M059J (cell line): ENCODE data around the gene PDXP. TPM values are rescaled to one million over a fixed set of nuclear protein-coding genes. Genes with fewer than 3 reads are reported as not detected.
"Not testable (repeated sequence)": the region's sequence is repeated elsewhere in the genome, so short reads cannot be mapped to it uniquely, and the experiment has no call there.

ENCODE experiments used
- DNase-seq: peaks from one replicate; pipeline ENCODE4 v3.0.0-alpha.2; 2012; ENCODE audit warnings: low read depth
- total RNA-seq: library from RNA; depleted of rRNA; stranded (reverse); fragments of >200 nt; shearing (Covaris generic); gene quantifications from 2 replicates; pipeline ENCODE4 v1.2.3, GENCODE V29; 2014

PDXP gene
- total RNA-seq, 1 experiment from 2014 or later: 32.6 TPM

DNA sequence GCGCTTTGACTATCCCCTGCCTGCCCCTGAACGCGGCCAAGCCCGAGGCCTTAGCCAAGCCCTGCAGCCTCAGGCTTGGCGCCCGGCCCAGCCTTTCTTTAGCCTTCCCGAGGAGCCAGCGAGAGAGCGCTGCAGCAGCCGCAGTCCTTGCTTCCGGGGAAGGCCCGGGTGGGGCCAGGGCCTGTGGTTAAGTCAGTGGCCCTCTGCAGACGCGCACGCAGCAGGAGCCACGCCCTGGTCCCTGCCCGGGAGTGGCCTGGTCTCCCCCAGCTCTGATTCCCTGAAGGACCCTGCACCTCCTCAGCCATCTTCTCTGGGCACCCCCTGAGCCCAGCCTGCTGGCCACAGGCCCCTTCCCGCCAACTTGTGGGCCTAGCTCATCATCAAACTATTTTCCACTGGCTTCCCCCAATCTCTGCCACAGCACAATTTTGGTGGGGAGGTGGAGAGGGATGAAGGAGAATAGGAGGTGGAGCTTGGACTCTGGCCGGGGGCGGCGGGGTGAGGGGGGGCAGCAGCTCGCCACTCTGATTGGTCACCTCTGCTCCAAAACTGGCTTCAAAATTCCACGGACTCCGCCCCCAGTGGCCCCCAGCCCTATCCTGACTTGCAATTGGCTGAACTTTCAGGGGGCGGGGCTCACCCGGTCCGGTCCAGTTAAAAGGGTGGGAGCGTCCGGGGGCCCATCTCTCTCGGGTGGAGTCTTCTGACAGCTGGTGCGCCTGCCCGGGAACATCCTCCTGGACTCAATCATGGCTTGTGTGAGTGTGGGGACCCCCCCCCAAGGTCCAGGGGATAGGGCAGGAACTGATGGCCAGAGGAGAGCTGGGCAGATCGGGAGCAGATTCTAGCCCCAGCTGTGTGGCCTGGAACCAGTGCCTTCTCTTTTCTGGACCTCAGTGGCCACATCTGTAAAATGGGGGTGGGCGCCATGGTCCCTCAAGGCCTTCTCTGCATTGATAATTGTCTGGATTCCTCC lies 16.7 kb downstream of the PDXP start, which contains the start of gene LGALS1:
TSS of gene LGALS1 (plus strand) at position 686 of the 979 bp plus-strand sequence. CDS start at position 753, 67 bp downstream.
- DNase-seq: peak; percentile 93

DNA sequence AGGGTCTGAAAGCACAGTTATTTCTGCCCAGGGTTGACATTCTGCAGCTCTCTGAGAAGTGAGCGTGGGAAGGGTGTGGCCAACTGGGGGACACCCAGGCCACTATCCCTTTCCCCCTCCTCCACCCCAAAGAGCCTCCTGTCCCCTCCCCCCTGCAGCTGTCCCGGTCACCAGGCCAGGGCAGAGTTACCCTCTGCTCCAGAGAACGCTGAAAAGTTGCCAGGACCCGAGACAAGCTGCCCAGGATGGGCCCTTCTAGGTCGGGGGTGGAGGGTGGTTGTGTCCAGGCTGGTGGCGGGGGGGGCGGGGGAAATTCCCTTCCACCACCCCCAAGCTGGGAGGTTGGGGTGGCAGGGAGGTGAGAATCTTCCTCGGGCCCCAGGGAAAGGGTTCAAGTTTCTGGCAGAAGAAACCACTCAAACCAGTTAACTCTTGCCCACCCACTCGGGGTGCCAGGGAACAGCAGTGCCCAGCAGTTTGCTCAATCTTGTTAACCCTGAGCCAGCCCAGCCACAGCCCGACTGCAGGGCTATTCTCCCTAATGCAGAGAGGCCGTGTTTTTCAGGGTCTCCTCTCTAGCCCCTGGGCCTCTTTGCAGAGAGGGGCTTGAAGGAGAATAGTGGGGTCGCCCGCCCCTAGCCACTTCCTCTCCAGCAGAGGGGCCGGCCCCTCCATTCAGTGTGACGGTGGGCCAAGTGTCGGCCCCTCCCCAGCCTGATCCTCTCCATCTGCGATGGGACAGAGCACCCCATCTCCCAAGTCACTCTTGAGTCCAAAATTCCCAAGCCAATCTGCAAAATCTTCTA lies 17.6 kb downstream of the PDXP start:
- peak; percentile 56 for DNase-seq

- DNase-seq: peak; percentile 93
Observed at GRCh38 chr22:37676736-37677492, 18.4 kb downstream of the PDXP start.

GRCh38 chr22:37677493-37677974 lies 19.0 kb downstream of the PDXP start:
- DNase-seq: no peak

DNA sequence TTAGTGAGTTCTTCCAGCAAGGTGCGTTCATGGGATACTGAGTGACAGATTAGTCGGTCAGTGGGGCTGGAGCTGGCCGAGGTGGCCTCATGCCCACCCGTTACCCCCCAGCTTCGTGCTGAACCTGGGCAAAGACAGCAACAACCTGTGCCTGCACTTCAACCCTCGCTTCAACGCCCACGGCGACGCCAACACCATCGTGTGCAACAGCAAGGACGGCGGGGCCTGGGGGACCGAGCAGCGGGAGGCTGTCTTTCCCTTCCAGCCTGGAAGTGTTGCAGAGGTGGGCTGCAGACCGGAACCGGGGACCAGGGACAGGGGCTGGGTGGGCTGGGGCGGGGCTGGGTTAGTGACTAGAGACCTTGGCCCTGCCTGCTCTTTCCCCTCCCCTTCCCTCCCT lies 19.8 kb downstream of the PDXP start:
- no peak for DNase-seq

DNA sequence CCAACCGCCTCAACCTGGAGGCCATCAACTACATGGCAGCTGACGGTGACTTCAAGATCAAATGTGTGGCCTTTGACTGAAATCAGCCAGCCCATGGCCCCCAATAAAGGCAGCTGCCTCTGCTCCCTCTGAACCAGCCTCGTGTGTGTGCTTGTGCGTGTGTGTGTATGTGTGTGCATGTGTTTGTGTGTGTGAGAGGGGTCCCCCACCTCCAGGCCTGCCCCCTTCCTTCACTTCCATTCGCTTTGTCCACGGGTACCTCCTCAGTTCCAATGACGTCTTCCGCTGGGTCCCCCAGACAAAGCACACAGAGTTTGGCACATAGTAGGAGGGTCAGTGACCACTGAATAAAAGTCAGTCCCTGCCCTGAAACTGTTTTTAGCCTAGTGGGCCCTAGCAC lies 21.1 kb downstream of the PDXP start:
- no peak for DNase-seq

GRCh38 chr22:37680191-37680851 lies 21.8 kb downstream of the PDXP start:
- DNase-seq: peak; percentile 47

DNA sequence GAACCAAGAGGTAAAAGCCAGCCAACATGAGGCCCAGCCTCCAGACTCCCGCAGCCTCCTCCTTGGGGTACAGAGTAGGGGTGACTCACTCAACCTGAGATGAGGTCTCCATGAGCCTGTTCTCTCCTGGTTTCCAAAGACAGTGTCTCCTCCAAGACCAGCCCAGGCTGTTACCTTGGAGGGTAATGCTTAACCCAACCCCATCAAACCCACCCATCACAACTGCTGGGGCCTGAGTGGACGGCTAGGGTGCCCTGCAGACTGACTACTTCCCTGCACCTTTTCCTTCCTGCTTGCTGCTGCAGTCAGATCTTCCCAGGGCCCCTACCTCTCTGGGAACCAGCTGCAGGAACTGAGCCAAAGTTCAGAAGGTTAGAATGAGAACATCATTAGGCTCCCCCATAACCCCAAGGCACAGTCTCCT lies 22.5 kb downstream of the PDXP start:
- DNase-seq: peak; percentile 61

- peak; percentile 76 for DNase-seq
Observed at GRCh38 chr22:37681556-37682049, 23.1 kb downstream of the PDXP start.

DNA sequence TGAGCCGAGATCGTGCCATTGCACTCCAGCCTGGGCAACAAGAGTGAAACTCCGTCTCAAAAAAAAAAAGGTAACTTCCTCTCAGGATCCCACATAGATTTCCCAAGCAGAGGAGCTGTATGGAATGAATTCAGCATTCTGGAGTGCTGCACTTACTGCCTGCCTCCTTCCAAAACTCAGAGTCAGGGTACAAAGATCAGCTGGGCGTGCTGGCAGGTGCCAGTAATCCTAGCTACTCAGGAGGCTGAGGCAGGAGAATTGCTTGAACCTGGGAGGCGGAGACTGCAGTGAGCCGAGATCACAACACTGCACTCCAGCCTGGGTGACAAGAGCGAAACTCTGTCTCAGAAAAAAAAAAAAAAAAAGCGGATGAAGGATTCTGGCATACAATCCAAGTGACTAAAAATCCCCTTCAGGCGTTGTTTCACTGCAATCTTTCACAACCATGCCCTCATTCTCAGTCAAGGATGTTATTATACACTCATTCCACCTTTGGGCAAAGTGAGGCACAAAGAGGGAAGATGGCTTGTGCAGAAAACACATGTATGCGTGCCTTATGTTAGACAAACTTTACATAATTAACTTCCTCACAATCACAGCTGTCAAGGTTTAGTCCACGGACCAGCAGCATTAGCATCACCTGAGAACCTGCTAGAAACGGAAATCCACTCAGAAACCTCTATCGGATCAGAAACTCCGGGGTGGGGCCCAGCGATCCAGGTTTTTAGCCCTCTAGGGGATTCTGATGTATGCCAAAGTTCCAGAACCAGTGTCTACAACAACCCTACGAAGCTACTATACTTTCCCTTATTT lies 26.5 kb downstream of the PDXP start:
- no peak for DNase-seq

GRCh38 chr22:37686002-37686982 lies 27.8 kb downstream of the PDXP start, which contains the start of gene NOL12:
Gene NOL12 (plus strand): TSS chr22:37686343. CDS start chr22:37686393, 50 bp downstream.
- DNase-seq: peak; percentile 76

DNA sequence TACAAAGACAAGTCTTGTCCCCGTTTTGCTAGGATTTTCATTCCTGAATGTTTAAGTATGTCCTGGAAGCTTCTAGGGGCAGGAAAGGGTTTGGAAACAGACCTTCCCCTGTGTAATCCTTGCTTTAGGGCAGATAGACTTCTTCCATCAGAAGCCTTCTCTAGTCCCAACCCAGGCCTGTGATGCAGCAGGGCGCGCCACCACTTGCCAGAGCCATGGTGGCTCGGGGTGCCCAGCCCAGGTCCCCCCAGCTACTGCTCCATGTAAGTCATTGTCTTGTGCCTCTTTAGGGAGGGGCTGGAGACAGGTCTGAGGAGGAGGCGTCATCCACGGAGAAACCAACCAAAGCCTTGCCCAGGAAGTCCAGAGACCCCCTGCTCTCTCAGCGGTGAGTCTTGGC lies 31.9 kb downstream of the PDXP start:
- no peak for DNase-seq

- no peak for DNase-seq
Observed at GRCh38 chr22:37690901-37691504, 32.5 kb downstream of the PDXP start.

DNA sequence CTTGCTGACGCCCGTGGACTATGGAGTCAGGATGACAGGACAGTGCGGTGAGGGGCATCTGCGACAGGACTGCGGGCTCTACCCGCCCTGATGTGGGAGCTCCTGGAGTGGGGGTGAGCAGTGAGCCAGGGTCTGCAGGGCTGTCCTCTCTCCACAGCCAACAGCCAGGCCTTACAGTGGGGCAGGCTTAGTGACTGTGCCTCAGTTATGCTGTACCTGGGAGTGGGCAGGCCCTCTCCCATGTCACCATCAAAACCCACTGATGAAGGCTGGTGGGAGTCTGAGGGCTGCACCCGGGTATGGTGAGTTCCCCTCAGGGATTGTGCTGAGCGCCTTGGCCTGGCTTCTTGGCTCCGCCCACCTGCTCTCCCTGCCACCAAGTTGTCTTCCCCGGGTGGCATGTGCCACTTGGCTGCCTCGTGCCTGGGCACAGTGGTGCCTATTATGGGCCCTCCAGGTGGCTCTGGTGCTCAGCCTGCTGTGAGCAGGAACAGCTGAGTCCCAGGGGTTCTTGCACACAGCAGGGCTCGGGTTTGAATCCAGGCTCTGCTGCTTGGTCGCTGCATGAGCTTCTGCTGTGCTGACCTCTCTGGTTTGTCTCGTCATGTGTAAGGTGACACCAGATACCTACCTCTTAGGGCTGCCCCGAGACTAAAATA lies 34.2 kb downstream of the PDXP start:
- DNase-seq: no peak

- DNase-seq: not testable (repeated sequence)
Observed at GRCh38 chr22:37694131-37694530, 35.6 kb downstream of the PDXP start.

DNA sequence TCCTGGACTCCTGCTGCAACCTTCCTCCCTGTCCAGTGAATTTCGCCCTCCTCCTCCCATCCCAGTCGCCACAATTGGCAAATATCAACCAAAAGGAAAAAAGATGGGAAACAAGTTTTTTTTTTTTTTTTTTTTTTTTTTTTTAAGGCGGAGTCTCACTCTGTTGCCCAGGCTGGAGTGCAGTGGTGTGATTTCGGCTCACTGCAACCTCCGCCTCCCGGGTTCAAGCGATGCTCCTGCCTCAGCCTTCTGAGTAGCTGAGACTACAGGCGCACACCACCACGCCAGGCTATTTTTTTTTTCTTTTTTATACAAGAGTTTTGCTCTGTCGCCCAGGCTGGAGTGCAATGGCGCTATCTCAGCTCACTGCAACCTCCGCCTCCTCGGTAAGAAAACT lies 37.7 kb downstream of the PDXP start:
- DNase-seq: not testable (repeated sequence)
